AG20443 (cell line): ENCODE measurements around the gene TUBA3E.
"Not testable (repeated sequence)": the region's sequence is repeated elsewhere in the genome, so short reads cannot be mapped to it uniquely, and the experiment has no call there.

Experiments
- DNase-seq: peaks from one replicate; pipeline ENCODE4 v3.0.0; 2012; ENCODE audit warnings: low spot score, mixed read lengths

The TUBA3E gene

GRCh38 chr2:130143266-130144039 lies 54.8 kb downstream of the TUBA3E start:
- not testable (repeated sequence) for DNase-seq

- not testable (repeated sequence) for DNase-seq
These were observed 55.6 kb downstream of the TUBA3E start for GRCh38 chr2:130142396-130143265.
